Neuron (in vitro differentiated cells): ENCODE data around the gene FAS.
"Not testable (repeated sequence)": the region's sequence is repeated elsewhere in the genome, so short reads cannot be mapped to it uniquely, and the experiment has no call there.

Source experiments
- H2AFZ ChIP-seq: one replicate; pipeline ENCODE4 v1.6.1; 2013; ENCODE audit warnings: low read depth, mild to moderate bottlenecking, inconsistent platforms, low read length, moderate library complexity
- H3K27me3 ChIP-seq: one replicate; pipeline ENCODE4 v1.6.1; 2013; ENCODE audit warnings: low read length; ENCODE audit not compliant: insufficient read depth
- H3K36me3 ChIP-seq: one replicate; pipeline ENCODE4 v1.6.1; 2013; ENCODE audit warnings: low read length; ENCODE audit not compliant: insufficient read depth
- H3K4me1 ChIP-seq: one replicate; pipeline ENCODE4 v1.6.1; 2013; ENCODE audit warnings: low read length; ENCODE audit not compliant: insufficient read depth
- H3K4me3 ChIP-seq: 2 replicates; pipeline ENCODE4 v1.5.1; 2013; ENCODE audit warnings: mild to moderate bottlenecking, low read length, moderate library complexity
- H3K9me3 ChIP-seq: one replicate; pipeline ENCODE4 v1.6.1; 2013; ENCODE audit warnings: low read length

FAS gene

GRCh38 chr10:89007129-89007893 lies 16.7 kb downstream of the FAS start:
- Histone ChIP-seq H3K4me1 (peaks cover 16% of the 10 kb centered on the region), H3K9me3 (no peaks in the 10 kb centered on the region), H3K27me3 (no peaks in the 10 kb centered on the region), H3K36me3 (no peaks in the 10 kb centered on the region), H3K4me3 (no peak overlapping the region), H2AFZ (no peak overlapping the region)

- H3K4me3 ChIP-seq, H2AFZ ChIP-seq, H3K27me3 ChIP-seq, H3K9me3 ChIP-seq, H3K4me1 ChIP-seq, H3K36me3 ChIP-seq: not testable (repeated sequence)
Observed at GRCh38 chr10:89018700-89019346, 28.2 kb downstream of the FAS start.

DNA sequence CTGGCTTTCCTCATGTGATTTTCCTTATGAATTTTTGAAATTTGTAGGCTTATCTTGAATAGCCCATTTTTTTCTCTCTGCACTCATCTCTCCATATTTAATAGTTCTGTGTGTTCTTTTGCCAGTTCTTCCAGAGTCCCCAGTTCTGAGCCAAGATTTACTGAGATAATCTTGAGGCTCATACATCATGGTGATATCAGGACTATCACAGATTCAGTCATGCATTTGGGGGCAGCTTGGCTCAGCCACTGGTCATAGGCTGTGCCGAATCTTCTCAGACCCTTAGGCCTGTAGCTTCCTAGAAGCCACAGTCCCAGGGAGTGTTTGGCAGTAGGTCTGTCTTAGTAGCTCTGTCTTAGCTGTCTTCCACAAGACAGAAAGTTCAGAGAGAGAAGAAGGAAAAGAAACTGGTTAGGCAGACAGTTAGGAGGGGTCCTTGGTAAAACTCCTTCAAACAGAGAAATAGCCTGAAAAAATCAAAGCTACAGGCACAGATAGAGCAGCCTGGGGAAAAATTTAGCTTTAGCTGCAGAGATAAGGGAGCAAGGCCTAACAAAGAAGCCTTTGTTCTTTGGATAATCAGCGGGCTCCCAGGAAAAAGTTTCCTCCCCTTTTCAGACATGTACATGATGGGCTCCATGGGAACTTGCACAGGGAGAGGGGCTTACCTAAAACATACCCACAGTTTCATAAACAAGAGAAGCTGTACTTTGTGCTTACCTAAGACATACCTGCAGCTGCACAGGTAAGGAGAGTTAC lies 29.1 kb downstream of the FAS start:
- no peak overlapping the region for H3K4me3 ChIP-seq
- no peak overlapping the region for H2AFZ ChIP-seq
- no peaks in the 10 kb centered on the region for H3K36me3 ChIP-seq
- no peaks in the 10 kb centered on the region for H3K4me1 ChIP-seq
- H3K9me3 ChIP-seq: peaks cover 4% of the 10 kb centered on the region
- no peaks in the 10 kb centered on the region for H3K27me3 ChIP-seq

GRCh38 chr10:89021526-89021925 lies 30.9 kb downstream of the FAS start:
- H3K9me3 ChIP-seq, H2AFZ ChIP-seq, H3K4me1 ChIP-seq, H3K4me3 ChIP-seq, H3K27me3 ChIP-seq, H3K36me3 ChIP-seq: not testable (repeated sequence)

- Histone ChIP-seq H3K27me3 (no peaks in the 10 kb centered on the region), H3K4me3 (no peak overlapping the region), H3K9me3 (peaks cover 4% of the 10 kb centered on the region), H3K4me1 (no peaks in the 10 kb centered on the region), H3K36me3 (no peaks in the 10 kb centered on the region), H2AFZ (no peak overlapping the region)
Observed at GRCh38 chr10:89022734-89023133, 32.1 kb downstream of the FAS start.

DNA sequence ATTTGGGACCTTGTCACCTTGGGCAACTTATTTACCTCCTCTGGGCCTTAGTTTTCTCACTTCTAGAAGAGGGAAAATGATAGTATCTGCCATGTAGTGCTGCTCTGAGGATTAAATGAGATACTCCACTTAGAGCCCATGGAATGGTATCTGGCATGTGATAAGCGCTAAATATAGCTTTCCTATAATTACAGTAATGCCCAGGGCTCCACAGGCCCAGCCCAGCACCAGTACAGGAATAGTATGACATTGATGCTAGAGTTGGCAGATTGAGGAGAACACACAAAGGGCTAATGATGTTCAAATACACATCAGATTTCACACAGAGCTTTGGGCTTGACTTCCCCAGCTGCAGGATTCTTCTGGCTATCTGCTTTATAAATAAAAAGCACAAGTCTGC lies 34.9 kb downstream of the FAS start:
- Histone ChIP-seq H3K4me3 (no peak overlapping the region), H3K27me3 (no peaks in the 10 kb centered on the region), H3K4me1 (no peaks in the 10 kb centered on the region), H3K9me3 (peaks cover 1% of the 10 kb centered on the region), H3K36me3 (no peaks in the 10 kb centered on the region), H2AFZ (no peak overlapping the region)

GRCh38 chr10:89029181-89029580 lies 38.6 kb downstream of the FAS start:
- Histone ChIP-seq H3K4me3 (no peak overlapping the region), H3K36me3 (no peaks in the 10 kb centered on the region), H2AFZ (no peak overlapping the region), H3K4me1 (peaks cover 5% of the 10 kb centered on the region), H3K27me3 (no peaks in the 10 kb centered on the region), H3K9me3 (no peaks in the 10 kb centered on the region)

DNA sequence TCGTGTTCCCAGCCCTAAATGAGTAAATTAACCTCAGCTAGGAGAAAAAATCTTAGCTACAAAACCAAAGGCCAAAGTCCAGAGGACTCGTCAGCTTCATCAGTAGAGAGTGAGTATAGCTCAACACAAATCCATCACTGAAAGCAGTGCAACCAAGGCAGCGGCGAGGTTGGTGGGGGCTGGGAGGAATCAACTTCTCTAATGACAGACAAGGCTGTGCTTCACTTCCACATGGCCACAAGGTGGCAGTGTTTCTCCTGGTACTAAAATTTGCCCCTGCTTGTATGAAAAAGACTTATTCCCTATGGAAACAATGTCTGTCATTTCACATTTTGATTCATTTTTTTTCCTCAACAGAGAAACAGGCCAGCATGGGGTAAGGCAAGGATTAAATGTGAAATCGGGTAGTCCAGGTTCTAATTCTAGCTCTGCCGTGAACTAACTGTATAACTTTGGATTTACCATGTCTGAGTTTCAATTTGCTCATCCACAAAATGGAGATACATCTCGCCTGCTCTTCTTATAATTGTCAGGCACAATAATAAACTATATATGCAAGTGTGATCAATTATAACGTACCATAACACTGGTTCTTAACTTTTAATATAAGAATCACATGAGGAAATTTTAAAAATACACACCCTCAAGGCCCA lies 39.3 kb downstream of the FAS start:
- Histone ChIP-seq H3K27me3 (no peaks in the 10 kb centered on the region), H3K9me3 (no peaks in the 10 kb centered on the region), H2AFZ (no peak overlapping the region), H3K4me1 (peaks cover 5% of the 10 kb centered on the region), H3K4me3 (no peak overlapping the region), H3K36me3 (no peaks in the 10 kb centered on the region)

GRCh38 chr10:89030791-89031190 lies 40.2 kb downstream of the FAS start:
- H3K9me3 ChIP-seq: no peaks in the 10 kb centered on the region
- H3K27me3 ChIP-seq: no peaks in the 10 kb centered on the region
- H3K4me1 ChIP-seq: peaks cover 5% of the 10 kb centered on the region
- no peak overlapping the region for H2AFZ ChIP-seq
- H3K4me3 ChIP-seq: no peak overlapping the region
- no peaks in the 10 kb centered on the region for H3K36me3 ChIP-seq

DNA sequence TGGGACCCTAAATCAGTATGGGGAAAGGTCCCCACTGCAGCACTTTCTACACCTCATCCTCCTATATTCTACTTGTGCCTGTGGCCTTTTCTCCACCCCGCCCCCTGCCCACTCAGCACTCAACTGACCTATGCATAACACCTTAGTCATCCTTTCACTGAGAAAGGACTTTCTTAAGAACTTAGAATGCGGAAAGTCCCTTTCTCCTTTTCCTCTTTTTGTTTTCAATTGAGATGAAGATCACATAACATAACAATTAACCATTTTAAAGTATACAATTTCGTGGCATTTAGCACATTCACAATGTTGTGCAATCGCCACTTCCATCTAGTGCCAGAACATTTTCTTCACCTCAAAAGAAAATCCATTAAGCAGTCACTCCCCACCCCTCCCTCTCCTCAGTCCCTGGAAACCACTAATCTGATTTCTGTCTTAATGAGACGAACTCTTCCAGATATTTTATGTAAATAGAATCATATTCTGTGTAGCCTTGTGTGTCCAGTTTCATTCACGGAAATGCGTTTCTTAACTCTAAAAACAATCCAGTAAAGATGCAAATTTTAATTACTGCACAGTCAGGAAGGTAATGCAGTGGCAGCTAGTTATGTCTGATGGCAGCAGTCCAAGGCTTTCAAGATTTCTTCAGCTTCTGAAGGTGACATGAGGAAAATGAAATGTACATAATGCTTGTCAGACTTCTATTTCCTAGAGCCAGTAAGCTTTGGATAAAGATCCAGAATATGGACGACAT lies 41.7 kb downstream of the FAS start:
- Histone ChIP-seq H3K27me3 (no peaks in the 10 kb centered on the region), H3K36me3 (no peaks in the 10 kb centered on the region), H3K9me3 (no peaks in the 10 kb centered on the region), H3K4me3 (no peak overlapping the region), H3K4me1 (peaks cover 5% of the 10 kb centered on the region), H2AFZ (no peak overlapping the region)

- no peaks in the 10 kb centered on the region for H3K27me3 ChIP-seq
Observed at GRCh38 chr10:89035461-89035860, 44.9 kb downstream of the FAS start.

DNA sequence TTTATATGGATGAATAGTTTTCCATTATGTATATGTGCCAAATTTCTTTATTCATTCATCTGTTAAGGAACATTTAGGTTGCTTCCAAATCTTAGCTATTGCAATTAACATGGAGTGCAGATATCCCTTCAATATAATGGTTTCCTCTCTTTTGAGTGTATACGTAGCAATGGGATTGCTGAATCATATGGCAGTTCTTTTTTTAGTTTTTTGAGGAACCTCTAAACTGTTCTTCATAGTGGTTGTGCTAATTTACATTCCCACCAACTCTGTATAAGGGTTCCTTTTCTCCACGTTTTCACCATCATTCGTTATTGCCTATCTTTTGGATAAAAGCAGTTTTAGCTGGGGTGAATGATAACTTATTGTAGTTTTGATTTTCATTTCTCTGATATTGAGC lies 46.5 kb downstream of the FAS start:
- Histone ChIP-seq H3K4me3 (no peak overlapping the region), H3K9me3 (no peaks in the 10 kb centered on the region)

More at GRCh38 chr10:89035461-89035860, 44.9 kb downstream of the FAS start:
- Histone ChIP-seq H2AFZ (no peak overlapping the region), H3K4me3 (no peak overlapping the region), H3K9me3 (no peaks in the 10 kb centered on the region), H3K36me3 (no peaks in the 10 kb centered on the region), H3K4me1 (peaks cover 5% of the 10 kb centered on the region)

More for the DNA sequence above, 46.5 kb downstream of the FAS start:
- H3K27me3 ChIP-seq: peaks cover 2% of the 10 kb centered on the region
- H3K4me1 ChIP-seq: peaks cover 3% of the 10 kb centered on the region
- H3K36me3 ChIP-seq: no peaks in the 10 kb centered on the region
- H2AFZ ChIP-seq: no peak overlapping the region
